NAMALWA (cell line): ENCODE results near the gene NEXMIF.
"Not testable (repeated sequence)": the region's sequence is repeated elsewhere in the genome, so short reads cannot be mapped to it uniquely, and the experiment has no call there.

Source experiments
- DNase-seq: peaks from one replicate; pipeline ENCODE4 v3.0.0-alpha.2; 2015; ENCODE audit warnings: low spot score

The NEXMIF gene

GRCh38 chrX:74925225-74926088, at the start of gene NEXMIF:
Gene NEXMIF, minus strand, starts transcription at chrX:74925452.
- no peak for DNase-seq

GRCh38 chrX:74961962-74962361, 36.7 kb upstream of the NEXMIF start:
- DNase-seq = not testable (repeated sequence)

- DNase-seq = no peak
These were observed 24.5 kb upstream of the NEXMIF start for GRCh38 chrX:74949717-74950116.

- no peak for DNase-seq
These were observed 15.2 kb upstream of the NEXMIF start for GRCh38 chrX:74940414-74940813.

GRCh38 chrX:74931214-74931613, 6.0 kb upstream of the NEXMIF start:
- DNase-seq = no peak

GRCh38 chrX:74924449-74925224, 615 bp downstream of the NEXMIF start:
- DNase-seq = no peak

- DNase-seq = no peak
These were observed 1.3 kb downstream of the NEXMIF start for GRCh38 chrX:74923942-74924448.

- DNase-seq = peak; percentile 21
These were observed 2.2 kb downstream of the NEXMIF start for GRCh38 chrX:74922922-74923543.

GRCh38 chrX:74911494-74911893, 13.8 kb downstream of the NEXMIF start:
- DNase-seq = no peak

GRCh38 chrX:74906417-74906816, 18.8 kb downstream of the NEXMIF start:
- DNase-seq = no peak

GRCh38 chrX:74902806-74903205, 22.4 kb downstream of the NEXMIF start:
- DNase-seq = no peak

GRCh38 chrX:74892561-74892960, 32.7 kb downstream of the NEXMIF start:
- DNase-seq = no peak

GRCh38 chrX:74890676-74891430, 34.4 kb downstream of the NEXMIF start:
- no peak for DNase-seq

- not testable (repeated sequence) for DNase-seq
These were observed 42.9 kb downstream of the NEXMIF start for GRCh38 chrX:74882383-74882782.

- DNase-seq = no peak
These were observed 59.5 kb downstream of the NEXMIF start for GRCh38 chrX:74865725-74866124.

GRCh38 chrX:74853255-74853654, 72.0 kb downstream of the NEXMIF start:
- no peak for DNase-seq

- DNase-seq = no peak
These were observed 89.7 kb downstream of the NEXMIF start for GRCh38 chrX:74835566-74835965.

- not testable (repeated sequence) for DNase-seq
These were observed 105.5 kb downstream of the NEXMIF start for GRCh38 chrX:74819797-74820196.

GRCh38 chrX:74814681-74815080, 110.6 kb downstream of the NEXMIF start:
- no peak for DNase-seq

- no peak for DNase-seq
These were observed 120.7 kb downstream of the NEXMIF start for GRCh38 chrX:74804574-74804973.

GRCh38 chrX:74800062-74800461, 125.2 kb downstream of the NEXMIF start:
- DNase-seq = no peak
